ENCODE results near the gene KDM2A. TPM values are rescaled to one million over a fixed set of nuclear protein-coding genes. Genes with fewer than 3 reads are reported as not detected.

The KDM2A gene
- total RNA-seq, 2 experiments from 2014 or later: 90.3 to 93.1 TPM

- H3K27ac Mint-ChIP-seq: peak overlapping the region; percentile 99
- POLR2A ChIA-PET: interaction anchor here (0.6 to 8.1 kb wide), 11 partner anchors 12 to 614 kb away, joined by 3 to 201 read pairs (median 4); partner anchors contain the start of genes ANKRD13D and POLD4
- H3K9me3 Mint-ChIP-seq (ENCODE audit: insufficient read depth): no peaks in the 10 kb centered on the region
- CTCF ChIA-PET: interaction anchor here (1.0 to 7.4 kb wide), 9 partner anchors 8 to 80 kb away, joined by 3 to 60 read pairs (median 11); partner anchors contain the start of gene ANKRD13D
- H3K27me3 Mint-ChIP-seq (ENCODE audit: low read depth): no peaks in the 10 kb centered on the region
- H3K4me1 Mint-ChIP-seq (ENCODE audit: low read depth): peaks cover 73% of the 10 kb centered on the region
- peaks cover 85% of the 10 kb centered on the region for H3K36me3 Mint-ChIP-seq (ENCODE audit: low read depth)
- DNase-seq (no peak), ATAC-seq (no peak)
- peak overlapping the region; percentile 98 for H3K4me3 Mint-ChIP-seq
Observed at GRCh38 chr11:67271205-67271540, 152.1 kb downstream of the KDM2A start.

- ATAC-seq (peak; percentile 37), DNase-seq (peak; percentile 77)
- POLR2A ChIA-PET: interaction anchor here (0.6 to 8.1 kb wide), 13 partner anchors 12 to 141 kb away, joined by 3 to 201 read pairs (median 3); partner anchors contain the start of genes ANKRD13D and POLD4
- CTCF ChIA-PET: interaction anchor here (0.9 to 7.4 kb wide), 11 partner anchors 8 to 85 kb away, joined by 3 to 60 read pairs (median 5); partner anchors contain the start of genes ANKRD13D and POLD4
- peak overlapping the region; percentile 99 for H3K27ac Mint-ChIP-seq
- H3K4me1 Mint-ChIP-seq (ENCODE audit: low read depth): peaks cover 78% of the 10 kb centered on the region
- H3K36me3 Mint-ChIP-seq (ENCODE audit: low read depth): peaks cover 89% of the 10 kb centered on the region
- no peaks in the 10 kb centered on the region for H3K9me3 Mint-ChIP-seq (ENCODE audit: insufficient read depth)
- H3K27me3 Mint-ChIP-seq (ENCODE audit: low read depth): no peaks in the 10 kb centered on the region
- peak overlapping the region; percentile 98 for H3K4me3 Mint-ChIP-seq
Observed at GRCh38 chr11:67271541-67272284, 152.7 kb downstream of the KDM2A start.

- Mint-ChIP-seq H3K27me3 (ENCODE audit: low read depth) (no peaks in the 10 kb centered on the region), H3K9me3 (ENCODE audit: insufficient read depth) (no peaks in the 10 kb centered on the region), H3K36me3 (ENCODE audit: low read depth) (peaks cover 91% of the 10 kb centered on the region), H3K4me3 (peak overlapping the region; percentile 98), H3K4me1 (ENCODE audit: low read depth) (peaks cover 87% of the 10 kb centered on the region), H3K27ac (peak overlapping the region; percentile 99)
- ATAC-seq (peak; percentile 20), DNase-seq (peak; percentile 57)
- ChIA-PET CTCF (interaction anchor here (0.9 to 7.4 kb wide), 10 partner anchors 9 to 84 kb away, joined by 3 to 60 read pairs (median 8); partner anchors contain the start of genes ANKRD13D and POLD4), POLR2A (interaction anchor here (0.9 to 8.1 kb wide), 9 partner anchors 9 to 147 kb away, joined by 3 to 201 read pairs (median 4); partner anchors contain the start of gene ANKRD13D)
Observed at GRCh38 chr11:67272327-67273259, 153.5 kb downstream of the KDM2A start.

GRCh38 chr11:67273260-67273990, 154.4 kb downstream of the KDM2A start:
- H3K27ac Mint-ChIP-seq: peak overlapping the region; percentile 99
- POLR2A ChIA-PET: interaction anchor here (0.7 to 8.1 kb wide), 6 partner anchors 10 to 155 kb away, joined by 3 to 201 read pairs (median 3); partner anchors contain the start of gene ANKRD13D
- CTCF ChIA-PET: interaction anchor here (1.5 to 7.4 kb wide), 4 partner anchors 11 to 83 kb away, joined by 3 to 60 read pairs (median 12); partner anchors contain the start of gene ANKRD13D
- ATAC-seq: no peak
- no peaks in the 10 kb centered on the region for H3K9me3 Mint-ChIP-seq (ENCODE audit: insufficient read depth)
- DNase-seq: no peak
- peak overlapping the region; percentile 98 for H3K4me3 Mint-ChIP-seq
- H3K27me3 Mint-ChIP-seq (ENCODE audit: low read depth): no peaks in the 10 kb centered on the region
- peaks cover 90% of the 10 kb centered on the region for H3K4me1 Mint-ChIP-seq (ENCODE audit: low read depth)
- H3K36me3 Mint-ChIP-seq (ENCODE audit: low read depth): peaks cover 91% of the 10 kb centered on the region

GRCh38 chr11:67274768-67275605, 155.9 kb downstream of the KDM2A start:
- POLR2A ChIA-PET: interaction anchor here (1.0 to 4.1 kb wide), 2 partner anchors 9 to 11 kb away, joined by 5 to 18 read pairs; no protein-coding TSS in a partner anchor
- Mint-ChIP-seq H3K27me3 (ENCODE audit: low read depth) (no peaks in the 10 kb centered on the region), H3K9me3 (ENCODE audit: insufficient read depth) (no peaks in the 10 kb centered on the region), H3K36me3 (ENCODE audit: low read depth) (peaks cover 91% of the 10 kb centered on the region), H3K4me1 (ENCODE audit: low read depth) (peaks cover 96% of the 10 kb centered on the region), H3K4me3 (peak overlapping the region; percentile 98), H3K27ac (peak overlapping the region; percentile 99)
- DNase-seq (no peak), ATAC-seq (no peak)
- CTCF ChIA-PET: interaction anchor here (1.9 to 3.2 kb wide), 2 partner anchors 12 to 13 kb away, joined by 9 to 36 read pairs; partner anchors contain the start of gene ANKRD13D

- no peaks in the 10 kb centered on the region for H3K27me3 Mint-ChIP-seq (ENCODE audit: low read depth)
- ChIA-PET POLR2A (interaction anchor here (0.7 to 5.3 kb wide), 3 partner anchors 8 to 25 kb away, joined by 3 to 94 read pairs (median 50); partner anchors contain the start of genes ANKRD13D and GRK2), CTCF (interaction anchor here (0.6 to 3.2 kb wide), 5 partner anchors 8 to 75 kb away, joined by 3 to 36 read pairs (median 9); partner anchors contain the start of gene ANKRD13D)
- H3K9me3 Mint-ChIP-seq (ENCODE audit: insufficient read depth): no peaks in the 10 kb centered on the region
- peaks cover 91% of the 10 kb centered on the region for H3K4me1 Mint-ChIP-seq (ENCODE audit: low read depth)
- H3K27ac Mint-ChIP-seq: peak overlapping the region; percentile 99
- ATAC-seq (no peak), DNase-seq (peak; percentile 44)
- H3K36me3 Mint-ChIP-seq (ENCODE audit: low read depth): peaks cover 91% of the 10 kb centered on the region
- H3K4me3 Mint-ChIP-seq: peak overlapping the region; percentile 81
Observed at GRCh38 chr11:67275606-67276409, 156.7 kb downstream of the KDM2A start.

GRCh38 chr11:67276781-67277230, 157.7 kb downstream of the KDM2A start:
- no peaks in the 10 kb centered on the region for H3K27me3 Mint-ChIP-seq (ENCODE audit: low read depth)
- ATAC-seq (peak; percentile 34), DNase-seq (peak; percentile 66)
- H3K4me1 Mint-ChIP-seq (ENCODE audit: low read depth): peaks cover 81% of the 10 kb centered on the region
- ChIA-PET CTCF (interaction anchor here (0.9 to 3.2 kb wide), 13 partner anchors 9 to 105 kb away, joined by 3 to 36 read pairs (median 6); partner anchors contain the start of genes ANKRD13D and POLD4), POLR2A (interaction anchor here (0.9 to 5.3 kb wide), 10 partner anchors 9 to 127 kb away, joined by 3 to 94 read pairs (median 6); partner anchors contain the start of genes ANKRD13D, GRK2, POLD4 and SSH3)
- H3K36me3 Mint-ChIP-seq (ENCODE audit: low read depth): peaks cover 88% of the 10 kb centered on the region
- peak overlapping the region; percentile 99 for H3K27ac Mint-ChIP-seq
- H3K4me3 Mint-ChIP-seq: peak overlapping the region; percentile 81
- H3K9me3 Mint-ChIP-seq (ENCODE audit: insufficient read depth): no peaks in the 10 kb centered on the region

GRCh38 chr11:67277231-67277961, 158.3 kb downstream of the KDM2A start:
- peak overlapping the region; percentile 99 for H3K27ac Mint-ChIP-seq
- peaks cover 87% of the 10 kb centered on the region for H3K36me3 Mint-ChIP-seq (ENCODE audit: low read depth)
- H3K4me3 Mint-ChIP-seq: peak overlapping the region; percentile 81
- ChIA-PET CTCF (interaction anchor here (0.9 to 3.2 kb wide), 13 partner anchors 10 to 105 kb away, joined by 3 to 36 read pairs (median 6); partner anchors contain the start of genes ANKRD13D and POLD4), POLR2A (interaction anchor here (0.9 to 5.3 kb wide), 11 partner anchors 9 to 141 kb away, joined by 3 to 94 read pairs (median 5); partner anchors contain the start of genes ANKRD13D, GRK2, POLD4 and SSH3)
- peak; percentile 91 for ATAC-seq
- peaks cover 77% of the 10 kb centered on the region for H3K4me1 Mint-ChIP-seq (ENCODE audit: low read depth)
- no peaks in the 10 kb centered on the region for H3K9me3 Mint-ChIP-seq (ENCODE audit: insufficient read depth)
- peak; percentile 95 for DNase-seq
- H3K27me3 Mint-ChIP-seq (ENCODE audit: low read depth): no peaks in the 10 kb centered on the region

Measured in activated CD8-positive, alpha-beta T cell treated with anti-CD3 and anti-CD28 coated beads, Interleukin-2, amount 10 ng/mL, durations not matched to agents 7 days and 5 days (primary cell).